COR-L47 (cell line): ENCODE measurements around the gene CLEC2L.
A peak's percentile ranks its signal among the peaks of the same experiment; 100 is the strongest.

ENCODE experiments used
- DNase-seq: peaks from one replicate; lab custom pipeline; 2025; lab: John Stamatoyannopoulos, UW

The CLEC2L gene

GRCh38 chr7:139557857-139558581 lies 34.5 kb downstream of the CLEC2L start:
- DNase-seq: no peak

- DNase-seq: no peak
Observed at GRCh38 chr7:139559364-139560105, 36.0 kb downstream of the CLEC2L start.

GRCh38 chr7:139560199-139560598 lies 36.7 kb downstream of the CLEC2L start:
- no peak for DNase-seq

DNA sequence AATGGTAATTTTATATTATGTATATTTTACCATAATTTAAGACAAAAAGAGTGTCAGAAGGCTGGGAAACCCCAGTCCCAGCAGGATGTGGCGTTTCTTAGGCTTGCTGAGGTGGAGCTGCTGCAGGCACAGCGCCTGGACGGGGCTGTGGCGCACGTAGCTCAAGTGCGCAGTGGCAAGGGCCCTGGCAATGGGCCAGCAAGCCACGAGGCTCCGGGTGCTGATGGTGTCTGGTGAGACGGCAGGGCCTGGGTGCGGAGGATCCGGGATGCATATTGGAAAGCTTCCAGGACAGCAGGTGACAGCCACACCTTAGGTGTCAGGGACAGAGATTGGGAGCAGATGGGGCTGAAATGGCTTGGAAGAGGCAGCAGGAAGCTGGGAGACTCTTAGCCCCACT lies 37.2 kb downstream of the CLEC2L start:
- peak; percentile 97 for DNase-seq

DNA sequence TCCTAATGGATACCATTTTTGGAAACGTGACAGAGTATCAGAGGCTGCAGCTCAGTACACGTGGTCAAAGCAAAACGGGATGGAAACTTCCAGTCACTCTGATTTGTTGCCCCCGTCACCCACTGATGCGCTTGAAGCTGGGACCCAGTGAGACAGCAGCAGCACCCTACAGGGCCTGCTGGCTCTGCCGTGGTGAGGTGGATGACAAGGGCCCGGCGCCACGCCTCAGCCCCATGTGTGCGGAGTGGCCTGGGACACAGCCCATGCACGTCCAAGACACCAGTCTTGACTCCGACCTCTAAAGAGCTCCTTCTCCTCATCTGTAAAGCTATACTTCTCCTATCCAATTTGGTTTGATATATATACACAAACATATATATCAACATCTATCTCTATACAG lies 39.0 kb downstream of the CLEC2L start:
- DNase-seq: no peak

DNA sequence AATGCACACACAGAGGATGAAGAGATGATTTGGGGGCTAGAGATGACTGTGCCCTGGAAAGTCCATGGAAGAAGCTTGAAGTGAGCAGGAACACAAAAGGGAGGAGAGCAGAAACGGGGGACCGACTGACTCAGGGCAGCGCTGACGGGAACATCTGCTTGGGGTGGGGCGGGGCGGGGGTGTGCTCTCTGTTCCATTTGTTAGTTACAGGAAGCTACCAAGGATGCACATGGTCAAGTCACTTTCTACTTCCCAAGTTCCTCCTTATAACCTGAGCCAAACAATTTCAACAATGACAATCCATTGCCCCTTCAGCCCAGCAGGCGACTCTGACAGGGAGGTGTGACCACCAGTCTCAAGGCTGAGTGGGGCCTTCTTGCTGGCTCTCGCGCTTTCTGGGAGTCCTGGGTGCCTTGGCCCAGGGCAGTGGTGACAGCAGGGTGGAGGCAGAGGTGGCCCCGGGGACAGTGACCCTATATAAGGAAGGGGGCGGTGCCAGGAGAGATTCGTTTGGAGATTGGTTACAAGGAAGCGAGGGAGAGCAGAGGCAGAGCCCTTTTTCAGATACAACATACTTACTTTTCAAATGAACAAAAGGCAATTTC lies 39.6 kb downstream of the CLEC2L start:
- no peak for DNase-seq

DNA sequence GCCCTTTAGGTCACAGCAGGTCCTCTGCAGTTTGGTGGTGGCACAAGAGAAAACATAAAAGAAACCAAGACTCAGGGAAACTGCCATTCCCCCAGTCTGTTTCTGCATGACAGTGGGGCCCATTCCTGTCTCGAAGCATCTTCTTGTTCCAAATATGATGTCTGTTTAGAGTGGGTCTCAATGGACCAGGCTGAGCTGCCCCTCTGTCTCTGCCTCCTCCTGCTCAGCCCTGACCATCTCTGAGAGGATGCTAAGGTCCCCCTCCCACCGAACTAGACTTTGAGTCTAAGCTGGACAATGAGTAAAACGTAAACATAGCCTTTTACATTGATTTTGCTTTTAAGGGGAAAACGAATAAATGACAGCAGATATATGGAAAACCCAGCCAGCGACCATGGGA lies 40.4 kb downstream of the CLEC2L start:
- DNase-seq: no peak

- no peak for DNase-seq
Observed at GRCh38 chr7:139566075-139566474, 42.6 kb downstream of the CLEC2L start.

- no peak for DNase-seq
Observed at GRCh38 chr7:139566736-139567646, 43.5 kb downstream of the CLEC2L start.

DNA sequence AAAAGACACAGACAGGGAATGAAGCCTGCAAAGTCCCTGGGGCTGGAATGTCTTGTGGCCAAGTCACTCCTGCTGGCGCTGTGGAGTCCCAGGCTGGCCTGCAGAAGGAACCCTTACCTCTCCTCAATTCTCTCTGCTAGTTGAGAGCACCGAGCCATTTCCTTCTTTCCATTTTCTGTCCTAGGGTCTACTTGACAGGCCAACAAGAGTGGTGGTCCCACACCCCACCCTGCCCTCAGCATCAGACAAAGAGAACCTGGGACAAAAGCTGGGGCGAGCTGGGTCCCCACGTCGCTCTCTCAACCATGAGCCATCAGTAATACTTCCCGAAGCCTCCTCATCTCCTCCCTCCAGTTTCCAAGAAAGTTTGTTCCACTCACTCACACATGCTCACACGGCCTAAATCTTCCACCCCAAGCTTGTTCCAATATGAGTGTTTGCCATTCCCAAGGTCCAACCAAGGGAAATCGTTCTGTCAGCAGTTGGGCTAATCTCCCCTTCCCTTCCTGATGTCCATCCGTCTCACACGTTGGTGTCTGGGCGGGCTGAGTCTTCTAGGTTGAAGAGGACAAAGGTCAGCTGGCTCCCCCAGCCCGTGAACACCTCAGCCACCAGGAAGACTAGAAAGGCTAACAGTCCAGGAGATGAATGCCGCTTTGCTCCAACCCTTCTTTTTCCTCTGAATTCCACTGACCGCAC lies 44.3 kb downstream of the CLEC2L start:
- no peak for DNase-seq

DNA sequence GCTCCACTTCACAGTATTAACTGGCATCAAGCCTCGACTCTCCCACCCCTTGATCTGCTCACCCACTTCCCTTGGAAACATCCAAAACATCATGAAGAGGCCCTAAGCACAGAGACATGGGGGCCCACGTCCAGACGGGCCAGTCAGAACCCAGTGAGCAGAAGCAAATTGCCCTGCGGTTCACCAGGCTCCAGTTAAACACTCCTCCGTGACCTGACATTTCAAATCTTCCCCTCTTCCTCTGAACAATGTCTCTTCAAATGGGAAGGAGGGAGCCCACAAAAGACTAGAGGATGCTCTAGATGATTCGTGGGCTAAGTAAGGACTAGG lies 44.8 kb downstream of the CLEC2L start:
- no peak for DNase-seq

GRCh38 chr7:139568813-139569490 lies 45.5 kb downstream of the CLEC2L start:
- no peak for DNase-seq

DNA sequence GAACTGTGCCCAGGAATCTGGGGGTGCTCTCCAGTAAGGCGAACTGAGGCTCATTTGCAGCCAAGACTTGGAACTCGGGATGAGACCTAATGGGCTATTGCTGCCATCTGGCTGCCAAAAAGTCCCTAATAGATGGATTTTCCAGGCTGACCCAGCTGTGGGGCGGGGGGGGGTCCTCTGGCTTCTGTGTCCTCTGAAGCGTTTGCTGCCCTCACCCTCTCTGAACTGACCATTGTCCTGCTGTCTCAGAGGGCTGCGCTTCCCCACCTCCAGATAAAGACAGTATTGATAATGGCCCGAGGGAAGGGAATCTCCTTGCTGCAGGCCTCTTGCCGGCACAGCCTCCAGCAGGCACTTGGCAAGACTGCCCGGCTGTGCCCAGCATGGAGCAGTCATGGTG lies 46.6 kb downstream of the CLEC2L start:
- no peak for DNase-seq

DNA sequence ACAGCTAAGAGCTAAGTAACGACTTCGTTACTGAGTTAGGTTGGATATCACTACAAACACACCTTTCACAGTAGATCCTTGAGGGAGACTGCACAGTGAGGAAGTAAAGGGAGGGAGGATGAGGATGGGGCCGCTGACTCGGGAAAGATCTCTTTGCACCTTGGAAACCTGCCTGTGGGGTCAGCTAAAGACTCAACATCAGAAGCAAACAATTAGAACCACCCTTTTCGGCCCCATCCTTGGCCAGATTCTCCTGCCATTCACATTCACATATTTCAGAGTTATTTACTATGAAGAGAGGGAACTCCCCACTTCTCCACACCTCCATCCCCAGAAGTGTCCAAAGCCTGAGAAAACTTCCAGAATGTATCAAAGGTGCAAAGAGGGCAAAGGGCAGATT lies 47.1 kb downstream of the CLEC2L start:
- no peak for DNase-seq

DNA sequence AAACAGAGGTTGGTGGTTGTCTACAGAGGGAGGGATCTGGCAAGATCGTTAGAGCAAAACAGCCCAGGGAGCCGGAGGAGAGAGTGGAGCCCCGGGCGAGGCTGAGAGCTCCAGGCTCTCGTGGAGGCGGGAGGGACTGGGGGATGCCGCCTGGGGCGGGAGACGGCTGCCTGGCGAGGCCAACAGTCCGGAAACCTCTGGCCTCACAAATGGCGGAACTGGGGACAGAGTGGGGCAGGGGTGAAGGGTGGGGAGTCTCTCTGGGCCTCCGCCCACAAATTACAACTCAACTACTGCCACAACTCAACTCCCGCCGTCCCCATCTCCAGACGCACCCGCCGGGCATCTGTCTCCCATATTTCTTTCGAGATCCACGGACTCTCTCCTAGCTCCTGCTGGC lies 47.7 kb downstream of the CLEC2L start:
- no peak for DNase-seq

DNA sequence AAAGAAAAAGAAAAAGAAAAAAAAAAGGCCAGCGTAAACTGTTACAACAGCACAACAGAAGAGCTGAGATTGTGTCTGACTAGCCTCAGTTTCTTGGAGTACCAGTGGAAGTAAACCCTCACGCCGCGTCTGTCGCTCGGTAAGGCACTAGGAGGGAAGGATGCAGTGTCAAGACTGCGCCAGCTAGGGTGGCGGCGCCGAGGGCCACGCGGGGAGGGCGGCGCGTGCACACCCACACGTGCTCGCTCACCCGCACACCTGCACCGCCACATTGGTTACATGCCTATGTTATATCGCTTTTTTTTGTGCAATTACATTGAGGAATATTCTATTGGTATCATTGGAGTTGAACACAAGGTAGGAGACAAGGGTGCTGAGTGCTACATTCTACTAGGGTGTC lies 48.2 kb downstream of the CLEC2L start:
- DNase-seq: no peak

GRCh38 chr7:139572071-139572470 lies 48.6 kb downstream of the CLEC2L start:
- DNase-seq: no peak

GRCh38 chr7:139572704-139573385 lies 49.4 kb downstream of the CLEC2L start:
- no peak for DNase-seq

GRCh38 chr7:139573871-139574270 lies 50.4 kb downstream of the CLEC2L start:
- DNase-seq: no peak

GRCh38 chr7:139574618-139575337 lies 51.3 kb downstream of the CLEC2L start:
- DNase-seq: no peak
